ENCODE results near the gene TFDP2. TPM values are rescaled to one million over a fixed set of nuclear protein-coding genes. Genes with fewer than 3 reads are reported as not detected.

The TFDP2 gene
- total and polyA plus RNA-seq, 2 donors from 2014 or later, result 38.7 to 50.6 TPM

DNA sequence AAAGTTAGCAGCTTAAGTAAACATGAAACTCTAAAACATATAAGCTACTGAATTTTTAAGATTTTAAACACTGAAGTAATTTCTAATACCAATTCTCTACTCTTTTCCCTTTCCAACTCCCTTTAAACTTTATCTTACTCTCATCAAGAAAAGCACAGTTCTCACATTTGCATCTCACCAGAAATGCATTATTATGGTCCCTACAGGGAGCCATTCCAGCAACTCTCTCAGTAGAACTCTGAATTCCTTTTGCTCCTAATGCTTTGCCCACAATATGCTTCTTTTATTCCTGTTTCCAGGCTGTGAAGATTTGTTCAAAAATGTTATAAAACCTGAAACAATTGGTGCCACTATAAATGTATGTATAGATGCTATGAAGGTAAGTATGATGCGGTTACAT, 83.4 kb downstream of the TFDP2 start:
- Histone ChIP-seq H3K36me3 (ENCODE audit: control insufficient read depth in 2 of 3, insufficient read depth in 3 of 3, low read length in 3 of 3) (no peaks in the 10 kb centered on the region), H3K4me3 (ENCODE audit: low read length in 3 of 3) (no peak overlapping the region), H3K27me3 (ENCODE audit: control insufficient read depth, insufficient read depth, low read length) (no peaks in the 10 kb centered on the region), H3K4me1 (ENCODE audit: control insufficient read depth in 2 of 3, insufficient read depth in 2 of 3, low read depth in 1 of 3, low read length in 3 of 3) (no peaks in the 10 kb centered on the region), H3K27ac (ENCODE audit: low read depth in 2 of 2, low read length in 2 of 2) (no peak overlapping the region), H3K9me3 (ENCODE audit: control insufficient read depth in 2 of 3, insufficient read depth in 1 of 3, low read length in 3 of 3) (no peaks in the 10 kb centered on the region), H3K9ac (ENCODE audit: low read length in 3 of 3) (no peak overlapping the region)
- intact Hi-C loops (cut with DNase I), result no loop called here
- TF ChIP-seq, protein P1, sequence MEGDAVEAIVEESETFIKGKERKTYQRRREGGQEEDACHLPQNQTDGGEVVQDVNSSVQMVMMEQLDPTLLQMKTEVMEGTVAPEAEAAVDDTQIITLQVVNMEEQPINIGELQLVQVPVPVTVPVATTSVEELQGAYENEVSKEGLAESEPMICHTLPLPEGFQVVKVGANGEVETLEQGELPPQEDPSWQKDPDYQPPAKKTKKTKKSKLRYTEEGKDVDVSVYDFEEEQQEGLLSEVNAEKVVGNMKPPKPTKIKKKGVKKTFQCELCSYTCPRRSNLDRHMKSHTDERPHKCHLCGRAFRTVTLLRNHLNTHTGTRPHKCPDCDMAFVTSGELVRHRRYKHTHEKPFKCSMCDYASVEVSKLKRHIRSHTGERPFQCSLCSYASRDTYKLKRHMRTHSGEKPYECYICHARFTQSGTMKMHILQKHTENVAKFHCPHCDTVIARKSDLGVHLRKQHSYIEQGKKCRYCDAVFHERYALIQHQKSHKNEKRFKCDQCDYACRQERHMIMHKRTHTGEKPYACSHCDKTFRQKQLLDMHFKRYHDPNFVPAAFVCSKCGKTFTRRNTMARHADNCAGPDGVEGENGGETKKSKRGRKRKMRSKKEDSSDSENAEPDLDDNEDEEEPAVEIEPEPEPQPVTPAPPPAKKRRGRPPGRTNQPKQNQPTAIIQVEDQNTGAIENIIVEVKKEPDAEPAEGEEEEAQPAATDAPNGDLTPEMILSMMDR (IDR thresholded peaks at IDR 0.05; ENCODE audit: borderline replicate concordance, extremely low read depth, insufficient read depth), result no peak
- FAIRE-seq (no peak), DNase-seq (no peak)

DNA sequence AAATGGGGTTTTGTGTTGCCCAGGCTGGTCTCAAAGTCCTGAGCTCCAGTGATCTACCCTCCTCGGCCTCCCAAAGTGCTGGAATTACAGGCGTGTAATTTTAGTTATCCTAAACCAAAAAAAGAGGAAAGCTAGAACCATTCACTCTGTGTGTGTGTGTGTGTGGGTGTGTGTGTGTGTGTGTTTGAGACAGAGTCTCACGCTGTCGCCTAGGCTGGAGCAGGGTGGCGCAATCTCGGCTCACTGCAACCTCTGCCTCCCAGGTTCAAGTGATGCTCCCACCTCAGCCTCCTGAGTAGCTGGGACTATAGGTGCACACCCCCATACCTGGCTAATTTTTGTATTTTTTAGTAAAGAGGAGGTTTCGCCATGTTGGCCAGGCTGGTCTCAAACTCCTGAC, 84.0 kb downstream of the TFDP2 start:
- intact Hi-C loops (cut with DNase I), result no loop called here
- H3K9ac ChIP-seq (ENCODE audit: low read length in 3 of 3), result no peak overlapping the region
- TF ChIP-seq, protein P1 (IDR thresholded peaks at IDR 0.05; ENCODE audit: borderline replicate concordance, extremely low read depth, insufficient read depth), result no peak
- FAIRE-seq (no peak), DNase-seq (no peak)
- H3K4me3 ChIP-seq (ENCODE audit: low read length in 3 of 3), result no peak overlapping the region
- H3K4me1 ChIP-seq (ENCODE audit: control insufficient read depth in 2 of 3, insufficient read depth in 2 of 3, low read depth in 1 of 3, low read length in 3 of 3), result no peaks in the 10 kb centered on the region
- no peaks in the 10 kb centered on the region for H3K36me3 ChIP-seq (ENCODE audit: control insufficient read depth in 2 of 3, insufficient read depth in 3 of 3, low read length in 3 of 3)
- H3K9me3 ChIP-seq (ENCODE audit: control insufficient read depth in 2 of 3, insufficient read depth in 1 of 3, low read length in 3 of 3), result no peaks in the 10 kb centered on the region
- no peaks in the 10 kb centered on the region for H3K27me3 ChIP-seq (ENCODE audit: control insufficient read depth, insufficient read depth, low read length)
- H3K27ac ChIP-seq (ENCODE audit: low read depth in 2 of 2, low read length in 2 of 2), result no peak overlapping the region

DNA sequence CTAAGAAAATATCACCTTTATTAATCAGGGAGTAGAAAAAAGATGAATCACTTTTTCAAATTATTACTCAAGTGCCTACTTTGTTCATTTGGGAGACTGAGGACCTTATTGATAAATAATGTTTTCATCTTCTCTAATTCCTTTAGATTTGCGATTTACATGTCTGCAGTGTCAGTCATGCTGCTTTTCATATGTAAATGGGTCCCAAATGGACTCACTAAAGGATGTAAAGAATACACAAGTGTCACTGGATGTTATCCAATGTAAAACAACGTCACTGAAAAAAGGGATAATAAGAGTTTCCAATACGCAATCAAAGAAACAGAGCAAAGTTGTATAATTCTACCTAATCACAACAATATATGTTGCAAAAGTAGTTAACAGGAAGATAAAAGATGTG, 84.9 kb downstream of the TFDP2 start:
- TF ChIP-seq, protein P1 (IDR thresholded peaks at IDR 0.05; ENCODE audit: borderline replicate concordance, extremely low read depth, insufficient read depth), result no peak
- no peaks in the 10 kb centered on the region for H3K36me3 ChIP-seq (ENCODE audit: control insufficient read depth in 2 of 3, insufficient read depth in 3 of 3, low read length in 3 of 3)
- FAIRE-seq (no peak), DNase-seq (no peak)
- no peaks in the 10 kb centered on the region for H3K27me3 ChIP-seq (ENCODE audit: control insufficient read depth, insufficient read depth, low read length)
- no peak overlapping the region for H3K9ac ChIP-seq (ENCODE audit: low read length in 3 of 3)
- intact Hi-C loops (cut with DNase I), result no loop called here
- H3K9me3 ChIP-seq (ENCODE audit: control insufficient read depth in 2 of 3, insufficient read depth in 1 of 3, low read length in 3 of 3), result no peaks in the 10 kb centered on the region
- no peaks in the 10 kb centered on the region for H3K4me1 ChIP-seq (ENCODE audit: control insufficient read depth in 2 of 3, insufficient read depth in 2 of 3, low read depth in 1 of 3, low read length in 3 of 3)
- no peak overlapping the region for H3K4me3 ChIP-seq (ENCODE audit: low read length in 3 of 3)
- H3K27ac ChIP-seq (ENCODE audit: low read depth in 2 of 2, low read length in 2 of 2), result no peak overlapping the region

- intact Hi-C loops (cut with DNase I), result no loop called here
- TF ChIP-seq, protein P1 (IDR thresholded peaks at IDR 0.05; ENCODE audit: borderline replicate concordance, extremely low read depth, insufficient read depth), result no peak
- no peaks in the 10 kb centered on the region for H3K36me3 ChIP-seq (ENCODE audit: control insufficient read depth in 2 of 3, insufficient read depth in 3 of 3, low read length in 3 of 3)
- H3K9ac ChIP-seq (ENCODE audit: low read length in 3 of 3), result no peak overlapping the region
- no peaks in the 10 kb centered on the region for H3K9me3 ChIP-seq (ENCODE audit: control insufficient read depth in 2 of 3, insufficient read depth in 1 of 3, low read length in 3 of 3)
- no peak for FAIRE-seq
- no peaks in the 10 kb centered on the region for H3K4me1 ChIP-seq (ENCODE audit: control insufficient read depth in 2 of 3, insufficient read depth in 2 of 3, low read depth in 1 of 3, low read length in 3 of 3)
- DNase-seq, result no peak
- no peak overlapping the region for H3K27ac ChIP-seq (ENCODE audit: low read depth in 2 of 2, low read length in 2 of 2)
- H3K27me3 ChIP-seq (ENCODE audit: control insufficient read depth, insufficient read depth, low read length), result no peaks in the 10 kb centered on the region
- no peak overlapping the region for H3K4me3 ChIP-seq (ENCODE audit: low read length in 3 of 3)
Observed at GRCh38 chr3:142057331-142057725, 92.0 kb downstream of the TFDP2 start.

Measured in kidney (tissue), 14 donors.